Lower leg skin (tissue), 3 donors: Measurements from ENCODE around the gene ARRDC1.

Source experiments
- POLR2A ChIP-seq, 2 donors: fragments of 450-650 bp; IDR thresholded peaks; one replicate each; pipeline ENCODE4 v1.6.1; 2016 to 2017; ENCODE audit warnings: antibody characterized with exemption in 2 of 2, mild to moderate bottlenecking in 1 of 2, moderate library complexity in 1 of 2
- TF ChIP-seq, protein P1 (sequence below), 3 donors: fragments of 450-650 bp; IDR thresholded peaks; one replicate each; pipeline ENCODE4 v1.5.1; 2016; ENCODE audit warnings: antibody characterized with exemption in 3 of 3, mild to moderate bottlenecking in 3 of 3, moderate library complexity in 2 of 3

DNA sequence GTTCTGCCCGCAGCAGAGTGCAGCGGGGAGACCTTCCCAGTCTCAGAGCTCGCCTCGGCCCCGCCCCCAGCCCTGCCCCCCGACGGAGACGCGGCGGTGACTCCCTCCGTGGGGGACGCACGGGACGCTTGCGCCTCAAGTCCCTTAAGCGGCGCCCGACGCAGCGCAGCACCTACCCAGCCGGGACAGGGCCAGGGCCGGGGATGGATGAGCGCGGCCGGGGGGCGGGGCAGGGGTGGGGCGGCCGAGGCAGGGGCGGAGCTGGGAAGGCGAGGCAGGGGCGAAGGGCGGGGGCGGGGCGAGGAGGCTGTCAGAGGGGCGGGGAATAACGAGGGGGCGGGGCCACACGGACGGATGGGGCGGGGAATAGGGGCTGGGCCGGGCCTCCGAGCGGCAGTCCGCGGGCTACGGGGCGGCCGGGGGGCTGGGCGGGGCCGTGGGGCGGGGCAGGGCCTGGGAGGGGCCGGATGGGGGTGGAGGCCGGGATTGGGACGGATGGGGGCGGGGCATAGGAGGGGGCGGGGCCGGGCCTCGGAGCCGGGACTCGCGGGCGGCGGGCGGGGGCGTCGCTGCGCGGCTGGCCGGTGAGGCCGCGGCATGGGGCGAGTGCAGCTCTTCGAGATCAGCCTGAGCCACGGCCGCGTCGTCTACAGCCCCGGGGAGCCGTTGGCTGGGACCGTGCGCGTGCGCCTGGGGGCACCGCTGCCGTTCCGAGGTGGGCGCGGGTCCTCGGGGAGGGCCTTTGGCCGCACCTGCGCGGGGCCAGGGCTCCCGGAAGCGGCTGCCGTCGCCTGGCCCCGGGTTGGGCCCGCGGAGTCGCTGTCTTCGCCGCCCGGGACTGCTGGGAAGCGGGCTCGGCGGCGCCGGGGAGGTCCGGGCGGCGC lies at the start of gene ARRDC1:
- TF ChIP-seq, protein P1, sequence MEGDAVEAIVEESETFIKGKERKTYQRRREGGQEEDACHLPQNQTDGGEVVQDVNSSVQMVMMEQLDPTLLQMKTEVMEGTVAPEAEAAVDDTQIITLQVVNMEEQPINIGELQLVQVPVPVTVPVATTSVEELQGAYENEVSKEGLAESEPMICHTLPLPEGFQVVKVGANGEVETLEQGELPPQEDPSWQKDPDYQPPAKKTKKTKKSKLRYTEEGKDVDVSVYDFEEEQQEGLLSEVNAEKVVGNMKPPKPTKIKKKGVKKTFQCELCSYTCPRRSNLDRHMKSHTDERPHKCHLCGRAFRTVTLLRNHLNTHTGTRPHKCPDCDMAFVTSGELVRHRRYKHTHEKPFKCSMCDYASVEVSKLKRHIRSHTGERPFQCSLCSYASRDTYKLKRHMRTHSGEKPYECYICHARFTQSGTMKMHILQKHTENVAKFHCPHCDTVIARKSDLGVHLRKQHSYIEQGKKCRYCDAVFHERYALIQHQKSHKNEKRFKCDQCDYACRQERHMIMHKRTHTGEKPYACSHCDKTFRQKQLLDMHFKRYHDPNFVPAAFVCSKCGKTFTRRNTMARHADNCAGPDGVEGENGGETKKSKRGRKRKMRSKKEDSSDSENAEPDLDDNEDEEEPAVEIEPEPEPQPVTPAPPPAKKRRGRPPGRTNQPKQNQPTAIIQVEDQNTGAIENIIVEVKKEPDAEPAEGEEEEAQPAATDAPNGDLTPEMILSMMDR (IDR thresholded peaks at IDR 0.05), result no peak
- no peak for TF ChIP-seq POLR2A (IDR thresholded peaks at IDR 0.05)
